HCT116 (cell line): ENCODE data around the gene TSPOAP1. TPM values are rescaled to one million over a fixed set of nuclear protein-coding genes. Genes with fewer than 3 reads are reported as not detected.

Experiments used
- ATAC-seq: fragments of 200-7000 bp; cut with Tn5 transposase; 2 replicates; pipeline ENCODE4 v1.9.1; 2020; ENCODE audit warnings: mild to moderate bottlenecking, moderate library complexity
- BruUV-seq: library from RNA; stranded (reverse); fragments of 400-500 nt; replicated peaks from 2 replicates; lab custom pipeline; 2021; lab: Mats Ljungman, UMichigan
- CTCF ChIA-PET: fragments of 300-600 bp; sonication (Branson Sonifier 250); formaldehyde crosslinking; loops from one replicate; lab custom pipeline; 2021; ENCODE audit warnings: antibody characterized with exemption; lab: Charles Lee
- POLR2A ChIA-PET: fragments of 300-600, 350-600 bp; sonication (Branson Sonifier 250); formaldehyde crosslinking; loops from one replicate; lab custom pipeline; 2021; ENCODE audit warnings: antibody characterized with exemption; lab: Charles Lee
- RAD21 ChIA-PET, 2 experiments: fragments of 300-600 bp; sonication (Branson Sonifier 250); formaldehyde crosslinking; loops; one replicate each; lab custom pipeline; 2023; ENCODE audit warnings: low total read pairs in 2 of 2; ENCODE audit not compliant: uncharacterized antibody in 2 of 2, unreplicated experiment in 2 of 2, low non-redundant PET in 1 of 2; lab: Charles Lee
- DNase-seq: peaks from one replicate; pipeline ENCODE4 v3.0.0-alpha.2; 2010; ENCODE audit warnings: low read depth, low spot score
- H2AFZ ChIP-seq: fragments of 200-600 bp; shearing (Covaris generic), sonication (generic); 2 replicates; pipeline ENCODE4 v1.6.1; 2017; ENCODE audit warnings: low read depth, mixed run types, mixed read lengths, antibody characterized with exemption, low read length; ENCODE audit not compliant: poor library complexity, severe bottlenecking
- H3K27ac ChIP-seq: 2 replicates; pipeline ENCODE4 v1.5.1; 2012; ENCODE audit warnings: low read depth, low read length
- H3K27me3 ChIP-seq: fragments of 200-600 bp; sonication (generic); 2 replicates; pipeline ENCODE4 v1.6.1; 2016; ENCODE audit warnings: mixed run types, low read length, mixed read lengths; ENCODE audit not compliant: insufficient read depth
- H3K36me3 ChIP-seq, 2 experiments: fragments of 200-500 bp in 1 of 2; fragments of 200-600 bp in 1 of 2; sonication (Bioruptor generic) in 1 of 2; sonication (generic) in 1 of 2; 2 replicates each; pipeline versions ENCODE4 v1.5.1 to v1.6.1; 2014 to 2016; ENCODE audit warnings: low read length in 2 of 2, inconsistent platforms in 1 of 2, mixed read lengths in 1 of 2, mixed run types in 1 of 2; ENCODE audit not compliant: insufficient read depth in 2 of 2, control insufficient read depth in 1 of 2
- H3K4me1 ChIP-seq, 2 experiments: fragments of 200-600 bp in 1 of 2; sonication (generic) in 1 of 2; 2 replicates each; pipeline versions ENCODE4 v1.5.1 to v1.6.1; 2012 to 2017; ENCODE audit warnings: low read length in 2 of 2, inconsistent platforms in 1 of 2, mild to moderate bottlenecking in 1 of 2, mixed read lengths in 1 of 2, mixed run types in 1 of 2, moderate library complexity in 1 of 2; ENCODE audit not compliant: insufficient read depth in 2 of 2, control insufficient read depth in 1 of 2
- H3K4me2 ChIP-seq: fragments of 200-600 bp; sonication (generic); 2 replicates; pipeline ENCODE4 v1.6.1; 2017; ENCODE audit warnings: mixed run types, low read length, mixed read lengths
- H3K4me3 ChIP-seq, 2 experiments: fragments of 200-600 bp in 1 of 2; sonication (generic) in 1 of 2; replicated peaks in 1 of 2; 2 replicates each; pipeline ENCODE4 v1.5.1; 2011 to 2016; ENCODE audit warnings: low read length in 2 of 2, control low read depth in 1 of 2, low read depth in 1 of 2, mild to moderate bottlenecking in 1 of 2, mixed read lengths in 1 of 2, mixed run types in 1 of 2
- H3K79me2 ChIP-seq: fragments of 200-600 bp; sonication (generic); 2 replicates; pipeline ENCODE4 v1.6.1; 2017; ENCODE audit warnings: mild to moderate bottlenecking, mixed run types, low read length, moderate library complexity, mixed read lengths; ENCODE audit not compliant: insufficient read depth
- H3K9ac ChIP-seq: fragments of 200-600 bp; sonication (generic); 2 replicates; pipeline ENCODE4 v1.6.1; 2016; ENCODE audit warnings: low read length, mixed read lengths
- H3K9me2 ChIP-seq: fragments of 200-600 bp; sonication (generic), shearing (Covaris generic); 2 replicates; pipeline ENCODE4 v1.6.1; 2017; ENCODE audit warnings: mixed run types, mild to moderate bottlenecking, moderate library complexity; ENCODE audit not compliant: insufficient read depth
- H3K9me3 ChIP-seq, 2 experiments: fragments of 200-500 bp in 1 of 2; fragments of 200-600 bp in 1 of 2; sonication (Bioruptor generic) in 1 of 2; sonication (generic) in 1 of 2; 2 replicates each; pipeline ENCODE4 v1.6.1; 2014 to 2017; ENCODE audit warnings: low read length in 2 of 2, mixed read lengths in 2 of 2, inconsistent platforms in 1 of 2, low read depth in 1 of 2, mild to moderate bottlenecking in 1 of 2, mixed run types in 1 of 2, moderate library complexity in 1 of 2; ENCODE audit not compliant: control insufficient read depth in 1 of 2, insufficient read depth in 1 of 2
- H4K20me1 ChIP-seq: fragments of 200-600 bp; sonication (generic), shearing (Covaris generic); 2 replicates; pipeline ENCODE4 v1.6.1; 2017; ENCODE audit warnings: mixed run types, mild to moderate bottlenecking, moderate library complexity; ENCODE audit not compliant: insufficient read depth
- CBX3 ChIP-seq: IDR thresholded peaks from 2 replicates; pipeline ENCODE4 v1.6.1; 2012; ENCODE audit warnings: low read depth
- FOSL1 ChIP-seq: IDR thresholded peaks from 2 replicates; pipeline ENCODE4 v1.6.1; 2012; ENCODE audit warnings: low read depth
- JUND ChIP-seq: IDR thresholded peaks from 2 replicates; pipeline ENCODE4 v1.6.1; 2012
- RAD21 ChIP-seq: IDR thresholded peaks from 2 replicates; pipeline ENCODE4 v1.6.1; 2012; ENCODE audit warnings: low read depth, mild to moderate bottlenecking
- SP1 ChIP-seq: IDR thresholded peaks from 2 replicates; pipeline ENCODE4 v1.6.1; 2012; ENCODE audit warnings: low read depth
- SRF ChIP-seq: IDR thresholded peaks from 2 replicates; pipeline ENCODE4 v1.6.1; 2012; ENCODE audit warnings: low read depth
- intact Hi-C: fragments of 100-400 bp; cut with micrococcal nuclease; formaldehyde crosslinking; loops from 2 replicates; pipeline ENCODE4 v1.10.0; 2022
- total RNA-seq: library from RNA; stranded (reverse); gene quantifications from one replicate; pipeline ENCODE4 v1.2.1, GENCODE V29; 2021; ENCODE audit not compliant: unreplicated experiment
- TF ChIP-seq, protein P1 (sequence below): IDR thresholded peaks from 2 replicates; pipeline ENCODE4 v1.6.1; 2012
- TF ChIP-seq, protein P2 (sequence below): IDR thresholded peaks from 2 replicates; pipeline ENCODE4 v1.6.1; 2012
- TF ChIP-seq, protein P3 (sequence below), 3 experiments: fragments of 200-600 bp in 1 of 3; sonication (generic) in 1 of 3; IDR thresholded peaks in 2 of 3; conservative IDR thresholded peaks in 1 of 3; 2 replicates each; pipeline ENCODE4 v1.5.1; 2012 to 2017; ENCODE audit warnings: low read depth in 2 of 3, low read length in 2 of 3, antibody characterized with exemption in 1 of 3, borderline replicate concordance in 1 of 3, control low read depth in 1 of 3, mild to moderate bottlenecking in 1 of 3, mixed read lengths in 1 of 3, mixed run types in 1 of 3, moderate library complexity in 1 of 3; ENCODE audit not compliant: insufficient read depth in 1 of 3

Gene TSPOAP1
- total RNA-seq, 1 experiment from 2014 or later: 0.27 TPM

DNA sequence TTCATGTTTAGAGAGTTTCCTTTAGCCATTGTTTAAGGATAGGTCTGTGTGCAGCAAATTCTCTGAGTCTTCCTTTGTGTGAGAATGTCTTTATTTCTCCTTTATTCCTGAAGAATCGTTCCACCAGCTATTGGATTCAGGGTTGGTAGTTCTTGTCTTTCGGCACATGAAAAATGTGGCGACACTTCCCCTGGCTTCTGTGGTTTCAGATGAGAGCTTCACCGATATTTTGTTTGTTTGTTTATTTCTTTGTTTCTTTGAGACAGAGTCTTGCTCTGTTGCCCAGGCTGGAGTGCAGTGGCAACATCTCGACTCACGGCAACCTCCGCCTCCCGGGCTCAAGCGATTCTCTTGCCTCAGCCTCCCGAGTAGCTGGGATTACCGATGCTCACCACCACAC lies 66.4 kb downstream of the TSPOAP1 start:
- DNase-seq (no peak), ATAC-seq (no peak)
- Histone ChIP-seq H3K4me3 (no peak overlapping the region), H3K9me3 (no peaks in the 10 kb centered on the region), H3K27me3 (peaks cover 76% of the 10 kb centered on the region), H2AFZ (no peak overlapping the region), H3K4me2 (no peak overlapping the region), H4K20me1 (no peaks in the 10 kb centered on the region), H3K27ac (no peak overlapping the region), H3K79me2 (no peaks in the 10 kb centered on the region), H3K9ac (no peak overlapping the region), H3K9me2 (no peaks in the 10 kb centered on the region), H3K36me3 (no peaks in the 10 kb centered on the region), H3K4me1 (no peaks in the 10 kb centered on the region)
- CTCF ChIA-PET: no interaction called here
- POLR2A ChIA-PET: no interaction called here
- RAD21 ChIA-PET: no interaction called here
- intact Hi-C loops: no loop called here
- no TSS peak for BruUV-seq
- TF ChIP-seq FOSL1 (no peak), CBX3 (no peak), SP1 (no peak), JUND (no peak), RAD21 (no peak), SRF (no peak)
- TF ChIP-seq, protein P1, sequence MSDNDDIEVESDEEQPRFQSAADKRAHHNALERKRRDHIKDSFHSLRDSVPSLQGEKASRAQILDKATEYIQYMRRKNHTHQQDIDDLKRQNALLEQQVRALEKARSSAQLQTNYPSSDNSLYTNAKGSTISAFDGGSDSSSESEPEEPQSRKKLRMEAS: no peak
- TF ChIP-seq, protein P2, sequence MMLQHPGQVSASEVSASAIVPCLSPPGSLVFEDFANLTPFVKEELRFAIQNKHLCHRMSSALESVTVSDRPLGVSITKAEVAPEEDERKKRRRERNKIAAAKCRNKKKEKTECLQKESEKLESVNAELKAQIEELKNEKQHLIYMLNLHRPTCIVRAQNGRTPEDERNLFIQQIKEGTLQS: no peak

GRCh38 chr17:58254803-58255202 lies 73.8 kb downstream of the TSPOAP1 start:
- ChIA-PET RAD21 (no interaction called here), POLR2A (interaction anchor here (1.1 kb wide), 1 partner anchor 377 kb away, joined by 3 read pairs; no protein-coding TSS in a partner anchor), CTCF (interaction anchor here (0.7 to 2.8 kb wide), 3 partner anchors 9 to 133 kb away, joined by 3 to 10 read pairs (median 6); no protein-coding TSS in a partner anchor)
- Histone ChIP-seq H3K9me3 (no peaks in the 10 kb centered on the region), H2AFZ (peak overlapping the region; percentile 94), H3K36me3 (no peaks in the 10 kb centered on the region), H3K27ac (no peak overlapping the region), H3K79me2 (no peaks in the 10 kb centered on the region), H3K9me2 (no peaks in the 10 kb centered on the region), H3K9ac (no peak overlapping the region), H3K4me1 (peaks cover 0 to 6% of the 10 kb centered on the region in 2 experiments; a peak in 2 of 4 replicates), H3K4me3 (no peak overlapping the region), H4K20me1 (no peaks in the 10 kb centered on the region), H3K27me3 (peaks cover 21% of the 10 kb centered on the region), H3K4me2 (peak overlapping the region; percentile 26; the same call in 1 of the 2 replicates)
- peak; percentile 22 for DNase-seq
- intact Hi-C loops: loop anchor here (5.0 kb wide), 1 partner anchor 133 kb away; no protein-coding TSS in a partner anchor
- TF ChIP-seq, protein P3, sequence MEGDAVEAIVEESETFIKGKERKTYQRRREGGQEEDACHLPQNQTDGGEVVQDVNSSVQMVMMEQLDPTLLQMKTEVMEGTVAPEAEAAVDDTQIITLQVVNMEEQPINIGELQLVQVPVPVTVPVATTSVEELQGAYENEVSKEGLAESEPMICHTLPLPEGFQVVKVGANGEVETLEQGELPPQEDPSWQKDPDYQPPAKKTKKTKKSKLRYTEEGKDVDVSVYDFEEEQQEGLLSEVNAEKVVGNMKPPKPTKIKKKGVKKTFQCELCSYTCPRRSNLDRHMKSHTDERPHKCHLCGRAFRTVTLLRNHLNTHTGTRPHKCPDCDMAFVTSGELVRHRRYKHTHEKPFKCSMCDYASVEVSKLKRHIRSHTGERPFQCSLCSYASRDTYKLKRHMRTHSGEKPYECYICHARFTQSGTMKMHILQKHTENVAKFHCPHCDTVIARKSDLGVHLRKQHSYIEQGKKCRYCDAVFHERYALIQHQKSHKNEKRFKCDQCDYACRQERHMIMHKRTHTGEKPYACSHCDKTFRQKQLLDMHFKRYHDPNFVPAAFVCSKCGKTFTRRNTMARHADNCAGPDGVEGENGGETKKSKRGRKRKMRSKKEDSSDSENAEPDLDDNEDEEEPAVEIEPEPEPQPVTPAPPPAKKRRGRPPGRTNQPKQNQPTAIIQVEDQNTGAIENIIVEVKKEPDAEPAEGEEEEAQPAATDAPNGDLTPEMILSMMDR (IDR thresholded peaks at IDR 0.05 in 2 of 3, conservative IDR thresholded peaks at IDR 0.05 in 1 of 3; ENCODE audit: borderline replicate concordance in 1 of 3, insufficient read depth in 1 of 3, low read depth in 2 of 3, low read length in 2 of 3): peak; percentile 50 to 90 (median 76); a peak in 5 of 6 replicates
- peak; percentile 28; the same call in 1 of the 2 replicates for TF ChIP-seq CBX3
- TF ChIP-seq FOSL1: no peak
- TF ChIP-seq, protein P1: peak; percentile 72; the same call in 1 of the 2 replicates
- TF ChIP-seq RAD21: peak; percentile 45
- ATAC-seq: peak; percentile 95
- BruUV-seq: no TSS peak
